ENCODE data around the gene MED10.
"Not testable (repeated sequence)": the region's sequence is repeated elsewhere in the genome, so short reads cannot be mapped to it uniquely, and the experiment has no call there.

The MED10 gene

DNA sequence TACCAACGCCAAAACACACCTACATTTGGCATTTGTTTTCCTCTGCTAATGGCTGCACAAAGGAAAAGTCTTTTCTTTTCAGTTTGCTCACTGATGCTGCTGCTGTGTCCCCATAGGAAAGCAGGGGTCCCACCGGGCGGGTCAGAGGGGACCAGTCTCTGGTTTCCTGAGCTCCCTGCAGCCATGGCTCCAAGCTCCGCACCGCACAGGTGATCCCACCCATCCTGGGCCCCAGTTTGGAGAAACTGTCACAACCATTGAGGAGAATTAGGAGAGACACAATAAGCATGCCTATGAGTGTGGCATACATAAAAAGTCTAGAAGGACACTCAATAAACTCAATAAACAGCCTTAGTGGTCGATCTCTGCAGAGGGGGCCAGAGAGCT is 19.9 kb downstream of the MED10 start:
- DNase-seq (ENCODE audit: insufficient read length, low spot score) (no peak), FAIRE-seq (no peak)
- no peak for TF ChIP-seq POLR2A (IDR thresholded peaks at IDR 0.05; ENCODE audit: low read depth, low read length)

DNA sequence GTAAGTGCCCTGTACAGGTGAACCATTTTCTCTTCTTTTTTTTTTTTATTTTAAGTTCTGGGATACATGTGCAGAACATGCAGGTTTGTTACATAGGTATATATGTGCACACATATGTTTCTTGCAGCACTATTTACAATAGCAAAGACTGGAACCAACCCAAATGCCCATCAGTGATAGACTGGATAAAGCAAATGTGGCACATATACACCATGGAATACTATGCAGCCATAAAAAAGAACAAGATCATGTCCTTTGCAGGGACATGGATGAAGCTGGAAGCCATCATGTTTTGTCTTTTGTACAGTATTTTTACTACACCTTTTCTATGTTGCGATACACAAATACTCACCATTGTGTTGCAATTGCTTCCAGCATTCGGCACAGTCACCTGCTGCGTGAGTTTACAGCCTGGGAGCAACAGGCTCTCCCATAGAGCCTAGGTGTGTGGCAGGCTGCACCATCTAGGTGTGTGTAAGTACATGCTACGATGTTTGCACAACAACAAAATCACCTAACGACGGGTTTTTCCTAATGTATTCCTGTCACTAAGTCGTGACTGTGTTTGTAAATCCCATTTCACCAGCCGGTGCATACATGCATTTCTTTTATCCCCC is 20.4 kb downstream of the MED10 start:
- DNase-seq (ENCODE audit: insufficient read length, low spot score); FAIRE-seq: not testable (repeated sequence)

DNA sequence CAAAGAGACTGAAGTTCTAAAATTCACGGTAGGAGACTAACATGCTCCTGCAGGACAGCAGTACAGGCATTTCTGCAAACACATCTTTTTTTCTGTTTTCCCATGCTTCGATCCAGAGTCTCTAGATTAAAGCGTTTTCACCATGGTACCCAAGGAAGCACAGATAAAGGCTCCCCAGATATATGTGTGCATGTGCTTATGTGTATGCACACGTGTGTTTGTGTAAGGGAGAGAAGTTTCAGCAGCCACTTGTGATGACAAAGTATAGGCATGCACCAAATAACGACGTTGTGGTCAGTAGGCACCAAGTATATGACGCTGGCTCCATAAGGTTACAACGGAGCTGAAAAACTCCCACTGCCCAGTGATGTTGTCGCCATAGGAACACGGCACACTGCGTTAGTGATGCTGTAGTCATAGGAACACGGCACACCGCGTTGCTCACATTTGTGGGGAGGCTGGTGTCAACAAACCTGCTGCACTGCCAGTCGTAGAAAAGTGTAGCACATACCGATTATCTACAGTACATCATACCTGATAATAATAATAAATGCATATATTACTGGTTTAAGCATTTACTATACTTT is 21.7 kb downstream of the MED10 start:
- DNase-seq (ENCODE audit: insufficient read length, low spot score) (no peak), FAIRE-seq (no peak)
- TF ChIP-seq POLR2A (IDR thresholded peaks at IDR 0.05; ENCODE audit: low read depth, low read length) = no peak

DNA sequence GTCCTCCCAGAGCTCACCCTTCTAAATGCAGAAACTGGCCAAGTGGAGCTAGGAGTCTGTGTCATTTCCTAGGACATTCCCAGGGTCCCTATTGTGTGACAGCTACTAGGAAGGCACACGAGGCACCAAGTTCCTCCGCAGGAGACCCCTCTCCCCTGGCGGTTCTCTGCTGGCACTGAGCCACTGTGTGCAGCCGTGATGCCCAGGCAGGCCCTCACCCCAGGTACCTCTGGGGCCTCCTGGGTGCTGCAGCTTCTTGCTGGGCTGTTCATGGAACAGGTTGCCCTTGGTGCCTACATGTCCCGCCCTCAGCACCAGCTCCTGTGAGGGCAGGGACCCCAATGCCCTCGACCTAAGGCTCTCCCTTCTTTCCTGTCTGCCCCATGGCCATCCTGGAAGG is 23.1 kb downstream of the MED10 start:
- DNase-seq (ENCODE audit: insufficient read length, low spot score) (no peak), FAIRE-seq (no peak)
- TF ChIP-seq POLR2A (IDR thresholded peaks at IDR 0.05; ENCODE audit: low read depth, low read length) = no peak

DNA sequence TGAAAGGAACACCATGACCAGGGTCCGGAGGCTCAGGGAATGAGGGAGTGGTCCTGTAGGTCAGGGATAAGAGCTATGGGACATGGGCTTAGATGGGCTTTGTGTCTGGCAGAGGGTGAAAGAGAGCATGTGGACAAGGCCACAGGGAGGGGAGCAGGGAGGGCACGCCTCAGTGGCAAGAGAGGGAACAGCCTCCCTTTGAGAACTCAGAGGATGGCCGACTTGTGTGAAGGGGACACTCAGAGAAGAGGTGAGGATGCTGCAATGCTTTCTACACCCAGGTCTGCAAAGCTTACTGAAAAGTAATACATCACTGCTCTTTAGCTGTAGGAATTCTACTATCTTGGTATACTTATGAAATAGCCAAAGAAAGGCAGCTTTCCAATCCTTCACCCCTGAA is 23.5 kb downstream of the MED10 start:
- TF ChIP-seq POLR2A (IDR thresholded peaks at IDR 0.05; ENCODE audit: low read depth, low read length) = no peak
- DNase-seq (ENCODE audit: insufficient read length, low spot score) (no peak), FAIRE-seq (no peak)

DNA sequence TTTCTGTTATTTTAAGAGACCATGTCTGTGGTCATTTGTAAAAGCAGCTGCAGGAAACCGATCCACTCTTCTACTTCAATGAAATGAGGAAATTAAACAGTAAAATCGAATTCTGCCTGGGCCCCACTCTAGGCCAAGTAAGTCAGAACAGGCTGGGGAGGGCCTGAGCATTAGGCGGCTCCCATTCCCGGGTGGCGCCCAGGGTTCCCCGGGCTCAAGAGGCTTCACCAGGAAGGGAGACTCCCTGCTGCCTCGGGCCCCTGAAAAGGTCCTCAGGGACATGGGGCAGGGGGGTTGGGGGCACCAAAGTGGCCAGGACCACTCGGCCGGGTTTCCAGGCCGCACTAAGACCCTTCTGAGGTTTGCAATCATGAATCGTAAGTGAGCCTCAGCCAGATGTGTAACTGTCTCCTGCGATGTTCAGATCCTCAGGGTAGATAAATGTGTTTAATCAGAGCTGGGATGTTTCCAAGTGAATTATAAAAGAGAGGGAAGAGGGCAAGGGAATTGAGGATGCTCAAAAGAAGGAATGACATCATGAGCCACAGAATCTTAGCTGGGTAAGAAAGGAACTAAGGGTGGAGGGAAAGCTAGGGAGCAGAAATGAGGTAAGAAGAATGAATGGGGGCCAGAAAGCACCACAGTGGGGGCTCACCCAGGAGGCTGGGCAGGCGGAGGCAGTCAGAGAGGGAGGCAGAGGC is 24.6 kb downstream of the MED10 start:
- no peak for TF ChIP-seq POLR2A (IDR thresholded peaks at IDR 0.05; ENCODE audit: low read depth, low read length)
- FAIRE-seq (no peak), DNase-seq (ENCODE audit: insufficient read length, low spot score) (no peak)

DNA sequence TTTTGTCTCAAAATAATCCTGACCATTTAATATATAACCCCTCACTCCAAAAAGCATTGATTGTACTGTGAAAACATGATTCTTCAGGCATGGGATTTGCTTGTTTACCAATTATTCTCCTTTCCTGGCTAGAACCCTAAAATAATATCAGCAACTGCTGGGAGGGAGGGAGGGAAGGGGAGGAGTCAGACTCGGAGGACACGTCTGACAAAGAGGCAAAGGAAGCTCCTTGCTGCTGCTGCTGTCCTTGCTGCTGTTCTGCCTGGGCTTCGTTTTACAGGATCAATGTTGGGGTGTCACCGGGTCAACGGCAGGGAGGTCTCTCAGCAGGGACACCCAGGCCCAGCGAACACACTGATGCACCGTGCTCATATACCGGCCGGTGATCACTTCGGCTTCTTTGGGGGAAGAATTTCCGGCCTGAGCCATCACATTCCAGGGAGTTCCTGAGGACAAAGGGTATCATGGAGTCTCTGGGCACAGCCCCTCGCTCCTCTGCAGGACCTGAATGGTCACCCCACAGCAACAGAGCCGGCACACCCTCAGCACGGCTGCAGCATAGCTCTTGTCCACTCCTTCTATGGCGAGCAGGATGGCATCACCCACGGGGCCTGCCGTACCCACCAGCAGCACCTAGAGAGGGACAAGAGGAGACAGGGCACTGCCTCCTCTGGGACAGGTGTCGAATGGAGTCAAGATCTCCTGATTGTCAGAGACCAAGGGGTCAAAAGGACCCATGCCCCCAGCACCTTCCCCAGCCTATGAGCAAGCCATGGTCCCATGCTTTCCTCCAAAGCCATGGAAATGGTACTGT is 27.9 kb downstream of the MED10 start:
- FAIRE-seq (no peak), DNase-seq (ENCODE audit: insufficient read length, low spot score) (no peak)
- no peak for TF ChIP-seq POLR2A (IDR thresholded peaks at IDR 0.05; ENCODE audit: low read depth, low read length)

DNA sequence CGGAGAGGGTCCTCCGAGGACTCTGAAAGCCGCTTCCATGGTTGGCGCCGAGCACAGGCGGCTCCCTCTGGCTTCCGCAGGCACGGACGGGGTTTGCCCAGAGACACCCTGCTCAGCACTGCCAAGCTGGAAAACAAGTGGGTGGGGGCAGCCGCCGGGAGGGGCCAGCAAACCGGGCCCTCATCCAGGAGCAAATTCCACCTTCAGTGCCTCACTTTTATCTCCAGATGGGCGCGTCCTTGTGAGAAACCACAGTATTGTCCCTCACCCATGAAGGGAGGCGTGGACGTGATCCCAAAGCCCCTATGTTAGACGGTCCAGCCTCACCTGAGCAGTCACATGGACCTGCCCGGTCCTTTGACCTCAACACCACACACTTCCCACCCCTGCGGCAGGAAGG is 29.0 kb downstream of the MED10 start:
- DNase-seq (ENCODE audit: insufficient read length, low spot score) = no peak
- FAIRE-seq = no peak
- no peak for TF ChIP-seq POLR2A (IDR thresholded peaks at IDR 0.05; ENCODE audit: low read depth, low read length)

DNA sequence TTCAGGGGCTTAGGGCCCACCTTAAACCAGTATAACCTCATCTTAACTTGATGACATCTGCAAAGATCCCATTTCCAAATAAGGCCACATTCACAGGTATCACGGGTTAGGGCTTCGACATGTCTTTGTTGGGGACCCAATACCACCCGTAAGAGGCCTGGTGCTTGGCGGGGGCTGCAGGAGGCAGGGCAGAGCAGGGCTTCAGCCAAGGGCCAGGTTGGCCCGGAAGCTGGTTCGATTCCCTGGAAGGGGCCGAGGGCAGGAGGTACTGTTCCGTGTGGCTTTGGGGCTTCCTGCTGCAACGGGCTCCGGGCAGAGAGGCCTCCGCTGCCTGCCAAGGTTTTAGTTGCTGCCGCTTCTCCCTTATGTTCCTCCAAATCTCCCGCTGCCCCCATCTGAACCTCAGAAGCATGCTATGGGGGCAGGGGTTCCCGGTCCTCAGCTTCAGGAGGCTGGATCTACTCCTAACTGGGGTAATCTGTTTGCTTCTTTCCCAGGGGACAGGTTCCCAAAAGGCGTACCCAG is 29.8 kb downstream of the MED10 start:
- DNase-seq (ENCODE audit: insufficient read length, low spot score) (no peak), FAIRE-seq (no peak)
- TF ChIP-seq POLR2A (IDR thresholded peaks at IDR 0.05; ENCODE audit: low read depth, low read length) = no peak

DNA sequence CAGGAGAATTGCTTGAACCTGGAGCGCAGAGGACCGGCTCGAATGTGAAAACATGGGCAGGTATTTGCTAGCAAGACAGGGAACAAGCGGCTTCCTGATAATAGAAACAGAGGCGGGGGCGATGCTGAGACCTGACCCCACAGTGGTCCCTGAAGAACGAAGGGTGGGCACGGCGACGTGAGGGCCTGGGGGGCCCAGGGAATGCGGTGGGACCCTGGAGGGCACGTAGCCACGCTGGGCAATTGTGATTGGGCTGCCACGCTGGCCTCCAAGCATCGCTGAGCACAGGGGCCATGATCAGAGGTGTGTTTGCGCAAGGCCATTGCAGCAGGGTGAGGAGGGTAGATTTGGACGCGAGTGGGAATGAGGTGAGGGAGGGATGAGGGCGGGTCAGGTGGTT is 30.7 kb downstream of the MED10 start:
- FAIRE-seq (no peak), DNase-seq (ENCODE audit: insufficient read length, low spot score) (no peak)
- no peak for TF ChIP-seq POLR2A (IDR thresholded peaks at IDR 0.05; ENCODE audit: low read depth, low read length)

DNA sequence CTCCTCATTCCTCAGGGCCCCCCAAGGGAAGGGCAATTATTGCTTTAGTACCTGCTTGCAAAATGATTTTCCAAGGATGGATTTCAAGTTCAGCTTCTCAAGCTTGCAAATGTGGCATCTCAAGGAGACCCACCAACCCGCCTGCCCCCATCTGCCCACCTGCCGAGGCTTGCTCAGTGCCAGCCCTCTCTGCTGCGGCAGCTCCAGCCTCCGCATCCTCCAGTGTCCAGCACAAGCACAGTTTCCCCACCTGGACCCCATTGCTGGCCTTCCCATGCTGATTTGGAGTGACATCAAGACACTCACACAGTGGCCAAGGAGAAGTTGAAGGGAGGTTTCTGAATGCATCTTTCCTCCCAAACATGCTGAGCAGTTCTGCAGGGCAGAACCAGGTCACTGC is 31.2 kb downstream of the MED10 start:
- no peak for FAIRE-seq
- TF ChIP-seq POLR2A (IDR thresholded peaks at IDR 0.05; ENCODE audit: low read depth, low read length) = no peak
- DNase-seq (ENCODE audit: insufficient read length, low spot score) = no peak

DNA sequence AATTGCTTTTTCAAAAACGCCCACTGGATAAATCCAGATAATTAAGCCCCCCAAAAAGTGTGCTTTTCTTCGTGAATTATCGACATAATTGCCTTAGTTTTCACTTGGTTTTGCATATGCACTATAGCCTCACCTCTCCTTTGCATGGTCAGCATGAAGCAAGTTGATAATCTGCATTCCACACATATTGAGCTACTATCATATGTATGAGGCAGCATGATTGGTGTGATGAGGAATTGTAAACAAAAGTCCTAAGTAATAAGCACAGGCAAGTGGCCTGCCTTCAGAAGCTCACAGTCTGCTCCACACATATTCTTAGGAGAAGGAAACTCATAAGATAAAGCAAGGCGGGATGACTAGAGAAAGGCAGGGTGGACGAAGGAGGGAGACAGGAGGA is 33.8 kb downstream of the MED10 start:
- FAIRE-seq = no peak
- no peak for TF ChIP-seq POLR2A (IDR thresholded peaks at IDR 0.05; ENCODE audit: low read depth, low read length)
- no peak for DNase-seq (ENCODE audit: insufficient read length, low spot score)

DNA sequence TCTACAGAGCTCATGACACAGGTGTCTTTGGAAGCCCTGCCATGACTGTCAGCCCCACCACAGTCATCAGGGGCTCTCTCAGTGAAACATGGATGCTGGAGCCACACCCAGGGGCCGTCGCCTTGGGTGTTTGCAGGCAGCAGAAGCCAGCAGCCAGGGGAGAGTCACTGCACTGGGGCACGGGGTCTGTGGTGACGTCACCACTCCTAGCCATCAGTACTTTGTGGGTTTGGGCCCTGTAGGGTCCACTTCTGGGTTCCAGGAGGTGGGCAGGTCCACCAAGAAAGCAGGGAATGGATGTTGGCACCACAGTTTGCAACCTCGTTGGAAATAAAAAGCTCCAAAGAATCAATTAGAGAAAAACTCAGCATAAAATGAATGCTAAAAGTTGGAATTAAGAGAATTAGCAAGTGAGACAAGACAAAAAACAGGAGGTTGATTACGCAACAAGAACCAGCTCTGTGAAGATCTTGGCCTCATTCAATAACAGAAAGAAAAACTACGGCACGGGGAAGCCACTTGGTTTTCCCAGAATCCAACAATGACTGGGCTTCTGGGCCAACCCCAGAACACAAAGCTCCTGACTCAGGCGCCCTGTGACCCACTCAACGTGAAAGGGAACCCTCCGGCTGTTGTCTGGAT is 34.3 kb downstream of the MED10 start:
- no peak for TF ChIP-seq POLR2A (IDR thresholded peaks at IDR 0.05; ENCODE audit: low read depth, low read length)
- FAIRE-seq (no peak), DNase-seq (ENCODE audit: insufficient read length, low spot score) (no peak)
